Measurements from ENCODE around the gene AP2A1.
"Not testable (repeated sequence)": the region's sequence is repeated elsewhere in the genome, so short reads cannot be mapped to it uniquely, and the experiment has no call there.

Gene AP2A1

GRCh38 chr19:49766930-49767299 is at the start of gene AP2A1:
Gene AP2A1 (plus strand): TSS chr19:49767001. CDS start chr19:49767134, 133 bp downstream.
- no peak for DNase-seq

- no peak for DNase-seq
These were observed 48.3 kb upstream of the AP2A1 start for GRCh38 chr19:49718511-49718910.

- DNase-seq: no peak
These were observed 47.8 kb upstream of the AP2A1 start for GRCh38 chr19:49718991-49719390.

GRCh38 chr19:49719420-49719819 is 47.4 kb upstream of the AP2A1 start:
- not testable (repeated sequence) for DNase-seq

- DNase-seq: no peak
These were observed 39.4 kb upstream of the AP2A1 start for GRCh38 chr19:49727217-49728030.

- peak; percentile 56 to 66 for DNase-seq
These were observed 36.6 kb upstream of the AP2A1 start for GRCh38 chr19:49730166-49730565.

- no peak for DNase-seq
These were observed 28.5 kb upstream of the AP2A1 start for GRCh38 chr19:49738268-49738667.

- DNase-seq: no peak
These were observed 27.7 kb upstream of the AP2A1 start for GRCh38 chr19:49739098-49739497.

- no peak for DNase-seq
These were observed 26.9 kb upstream of the AP2A1 start for GRCh38 chr19:49739933-49740332.

GRCh38 chr19:49741210-49741844 is 25.5 kb upstream of the AP2A1 start:
- DNase-seq: peak; percentile 4 to 25

- DNase-seq: no peak
These were observed 21.8 kb upstream of the AP2A1 start for GRCh38 chr19:49744946-49745381.

- no peak for DNase-seq
These were observed 20.4 kb upstream of the AP2A1 start for GRCh38 chr19:49746206-49746958.

GRCh38 chr19:49749055-49749716 is 17.6 kb upstream of the AP2A1 start:
- DNase-seq: no peak

GRCh38 chr19:49749771-49750170 is 17.0 kb upstream of the AP2A1 start:
- no peak for DNase-seq

GRCh38 chr19:49752701-49753100 is 14.1 kb upstream of the AP2A1 start:
- no peak for DNase-seq

- no peak for DNase-seq
These were observed 10.8 kb upstream of the AP2A1 start for GRCh38 chr19:49755956-49756355.

GRCh38 chr19:49758292-49758691 is 8.5 kb upstream of the AP2A1 start:
- peak; percentile 60 to 61 for DNase-seq

- DNase-seq: no peak
These were observed 5.6 kb upstream of the AP2A1 start for GRCh38 chr19:49761249-49761624.

- DNase-seq: peak; percentile 57 to 65
These were observed 5.0 kb upstream of the AP2A1 start for GRCh38 chr19:49761625-49762311.

- no peak for DNase-seq
These were observed 3.6 kb upstream of the AP2A1 start, which contains the start of gene TSKS for GRCh38 chr19:49763230-49763629. Gene TSKS (minus strand): TSS chr19:49763306. CDS start chr19:49763247, 59 bp downstream.

- no peak for DNase-seq
These were observed 2.5 kb upstream of the AP2A1 start for GRCh38 chr19:49764341-49764740.

All from Kasumi-1 (cell line).